HG03025 (cell line): ENCODE data around the gene ULK4.
"Not testable (repeated sequence)": the region's sequence is repeated elsewhere in the genome, so short reads cannot be mapped to it uniquely, and the experiment has no call there.

Source experiments
- ATAC-seq: cut with Tn5 transposase; IDR thresholded peaks from one replicate; pipeline ENCODE4 v1.9.1; 2021; ENCODE audit warnings: mild to moderate bottlenecking, moderate library complexity; ENCODE audit not compliant: unreplicated experiment, low FRiP score

Gene ULK4

GRCh38 chr3:41874022-41874421 lies 87.9 kb downstream of the ULK4 start:
- ATAC-seq: no peak

- no peak for ATAC-seq
Measured at GRCh38 chr3:41872157-41872556, 89.7 kb downstream of the ULK4 start.

GRCh38 chr3:41867533-41867932 lies 94.4 kb downstream of the ULK4 start:
- no peak for ATAC-seq

GRCh38 chr3:41866298-41866697 lies 95.6 kb downstream of the ULK4 start:
- ATAC-seq: no peak

- ATAC-seq: no peak
Measured at GRCh38 chr3:41863024-41863423, 98.9 kb downstream of the ULK4 start.

GRCh38 chr3:41860489-41860888 lies 101.4 kb downstream of the ULK4 start:
- ATAC-seq: not testable (repeated sequence)

- no peak for ATAC-seq
Measured at GRCh38 chr3:41854956-41855355, 106.9 kb downstream of the ULK4 start.

GRCh38 chr3:41853540-41854196 lies 108.2 kb downstream of the ULK4 start:
- no peak for ATAC-seq

- no peak for ATAC-seq
Measured at GRCh38 chr3:41848753-41849574, 112.9 kb downstream of the ULK4 start.

- no peak for ATAC-seq
Measured at GRCh38 chr3:41847679-41848078, 114.2 kb downstream of the ULK4 start.

GRCh38 chr3:41846850-41847249 lies 115.1 kb downstream of the ULK4 start:
- no peak for ATAC-seq

- no peak for ATAC-seq
Measured at GRCh38 chr3:41845826-41846225, 116.1 kb downstream of the ULK4 start.

GRCh38 chr3:41844256-41844655 lies 117.6 kb downstream of the ULK4 start:
- not testable (repeated sequence) for ATAC-seq

- ATAC-seq: not testable (repeated sequence)
Measured at GRCh38 chr3:41840936-41841668, 120.8 kb downstream of the ULK4 start.

- ATAC-seq: no peak
Measured at GRCh38 chr3:41836360-41837134, 125.4 kb downstream of the ULK4 start.

GRCh38 chr3:41833628-41834027 lies 128.3 kb downstream of the ULK4 start:
- ATAC-seq: no peak

GRCh38 chr3:41819236-41819635 lies 142.7 kb downstream of the ULK4 start:
- ATAC-seq: no peak

- no peak for ATAC-seq
Measured at GRCh38 chr3:41808618-41809017, 153.3 kb downstream of the ULK4 start.

GRCh38 chr3:41808152-41808551 lies 153.8 kb downstream of the ULK4 start:
- no peak for ATAC-seq

- no peak for ATAC-seq
Measured at GRCh38 chr3:41794748-41795589, 166.9 kb downstream of the ULK4 start.
